K562 (cell line): ENCODE results near the gene LRRC61. TPM values are rescaled to one million over a fixed set of nuclear protein-coding genes. Genes with fewer than 3 reads are reported as not detected.
A peak's percentile ranks its signal among the peaks of the same experiment; 100 is the strongest.

Experiments
- BRCA1 ChIP-seq, 2 experiments: fragments of 450-650 bp in 1 of 2; sonication (generic) in 1 of 2; formaldehyde crosslinking in 1 of 2; IDR thresholded peaks; 2 replicates each; pipeline versions ENCODE4 v1.5.0 to v1.6.1; 2017 to 2020; ENCODE audit warnings: mild to moderate bottlenecking in 1 of 2, missing genetic modification reagents in 1 of 2
- E4F1 ChIP-seq: fragments of 250-450 bp; sonication (Bioruptor Pico); IDR thresholded peaks from 2 replicates; pipeline ENCODE4 v1.5.0; 2021; ENCODE audit warnings: mild to moderate bottlenecking, borderline replicate concordance
- HMGN3 ChIP-seq: IDR thresholded peaks from 2 replicates; pipeline ENCODE4 v1.6.1; 2011; ENCODE audit warnings: borderline replicate concordance, low read depth, mild to moderate bottlenecking, mixed read lengths, low read length; ENCODE audit not compliant: insufficient read length; ENCODE audit errors: extremely low read depth
- IRF1 ChIP-seq: sonication (generic); formaldehyde crosslinking; IDR thresholded peaks from 2 replicates; pipeline ENCODE4 v1.8.0; 2022; ENCODE audit warnings: missing genetic modification reagents, mild to moderate bottlenecking, borderline replicate concordance
- IRF2 ChIP-seq: sonication (generic); formaldehyde crosslinking; IDR thresholded peaks from 2 replicates; pipeline ENCODE4 v1.8.1; 2022; ENCODE audit warnings: mild to moderate bottlenecking, missing genetic modification reagents
- MEF2D ChIP-seq: conservative IDR thresholded peaks from 2 replicates; pipeline ENCODE4 v1.6.1; 2016; ENCODE audit warnings: low read depth, missing genetic modification characterization, missing compliant biosample characterization
- NR2C1 ChIP-seq, 2 experiments: fragments of 450-650 bp; IDR thresholded peaks; 2 replicates each; pipeline ENCODE4 v1.6.1; 2017; ENCODE audit warnings: mild to moderate bottlenecking in 2 of 2, antibody characterized with exemption in 1 of 2, inconsistent platforms in 1 of 2, missing compliant biosample characterization in 1 of 2, missing genetic modification characterization in 1 of 2
- OTX1 ChIP-seq: fragments of 450-650 bp; formaldehyde crosslinking; IDR thresholded peaks from 2 replicates; pipeline ENCODE4 v1.4.0; 2022; ENCODE audit warnings: mild to moderate bottlenecking
- PTTG1 ChIP-seq: fragments of 450-650 bp; IDR thresholded peaks from 2 replicates; pipeline ENCODE4 v1.6.1; 2016; ENCODE audit warnings: low read depth, mild to moderate bottlenecking, missing genetic modification characterization, missing compliant biosample characterization
- STAT5B ChIP-seq: fragments of 250-450 bp; sonication (Bioruptor Pico); IDR thresholded peaks from 2 replicates; pipeline ENCODE4 v1.8.0; 2021; ENCODE audit warnings: mild to moderate bottlenecking, inconsistent platforms
- TBP ChIP-seq: optimal IDR thresholded peaks from 2 replicates; pipeline ENCODE3; 2011; ENCODE audit warnings: low read depth, low read length, improper control_type of control experiment
- TFAM ChIP-seq: fragments of 250-450 bp; sonication (Bioruptor Pico); conservative IDR thresholded peaks from 2 replicates; pipeline ENCODE4 v1.5.0; 2021; ENCODE audit warnings: mild to moderate bottlenecking, moderate library complexity
- ZFP91 ChIP-seq: sonication (generic); formaldehyde crosslinking; IDR thresholded peaks from 2 replicates; pipeline ENCODE4 v1.8.0; 2022; ENCODE audit warnings: mild to moderate bottlenecking, missing genetic modification reagents
- ZNF212 ChIP-seq: fragments of 450-650 bp; formaldehyde crosslinking; IDR thresholded peaks from 2 replicates; pipeline ENCODE4 v1.4.0; 2020; ENCODE audit warnings: mild to moderate bottlenecking
- ZZZ3 ChIP-seq: fragments of 450-650 bp; IDR thresholded peaks from 2 replicates; pipeline ENCODE4 v1.6.1; 2016; ENCODE audit warnings: antibody characterized with exemption, mild to moderate bottlenecking, moderate library complexity
- polyA plus RNA-seq, 8 experiments: library from polyadenylated mRNA; depleted of rRNA in 4 of 8; stranded (reverse) in 5 of 8; unstranded in 3 of 8; fragments of >200 nt; fragmentation: Nextera tagmentation in 2 of 8; fragmentation: Illumina TruSeq in 1 of 8; extraction: Ambion mirVana in 2 of 8; extraction: Trizol in 1 of 8; gene quantifications; 2 replicates each; pipeline versions ENCODE4 v1.2.1 to v1.2.3, GENCODE V29; 2011 to 2014; ENCODE audit warnings: inconsistent platforms in 1 of 8, missing spikeins in 1 of 8
- total RNA-seq, 7 experiments: library from RNA; depleted of rRNA in 6 of 7; stranded (reverse); fragments of >200 nt in 6 of 7; fragmentation: Illumina TruSeq in 2 of 7; extraction: Trizol in 2 of 7; gene quantifications; 2 replicates each; pipeline versions ENCODE4 v1.2.1 to v1.2.3, GENCODE V29; 2011 to 2021; ENCODE audit warnings: low replicate concordance in 1 of 7
- TF ChIP-seq, protein P1 (sequence below): fragments of 450-650 bp; conservative IDR thresholded peaks from 2 replicates; pipeline ENCODE4 v1.6.1; 2016; ENCODE audit warnings: missing genetic modification characterization, low read depth, mild to moderate bottlenecking, missing compliant biosample characterization, moderate library complexity
- TF ChIP-seq, protein P2 (sequence below): fragments of 150-350 bp; IDR thresholded peaks from 2 replicates; pipeline ENCODE4 v1.6.1; 2014; ENCODE audit warnings: low read depth, mild to moderate bottlenecking, low read length, borderline replicate concordance

The LRRC61 gene
- total and polyA plus RNA-seq, 9 of the 15 experiments (the other 6 are each of a cell fraction or from before 2014, with no cell fraction given) = 1.3 to 55.2 (median 35.2) TPM

- TF ChIP-seq ZFP91 (no peak), STAT5B (CRISPR knock-in tag) (no peak), NR2C1 (IDR thresholded peaks at IDR 0.05) (no peak), NR2C1 (tag; IDR thresholded peaks at IDR 0.05) (0 out of 2 replicates have a peak, but pooled peaks have one; percentile 49), TBP (no peak), TFAM (no peak), MEF2D (tag) (peak; percentile 6), BRCA1 (IDR thresholded peaks at IDR 0.05) (no peak), BRCA1 (CRISPR knock-in tag; IDR thresholded peaks at IDR 0.05) (no peak), OTX1 (no peak), E4F1 (no peak), IRF1 (CRISPR knock-in tag) (no peak), ZZZ3 (no peak), IRF2 (CRISPR knock-in tag) (no peak), HMGN3 (no peak), PTTG1 (tag) (no peak), ZNF212 (CRISPR knock-in tag) (no peak)
- TF ChIP-seq, protein P1, sequence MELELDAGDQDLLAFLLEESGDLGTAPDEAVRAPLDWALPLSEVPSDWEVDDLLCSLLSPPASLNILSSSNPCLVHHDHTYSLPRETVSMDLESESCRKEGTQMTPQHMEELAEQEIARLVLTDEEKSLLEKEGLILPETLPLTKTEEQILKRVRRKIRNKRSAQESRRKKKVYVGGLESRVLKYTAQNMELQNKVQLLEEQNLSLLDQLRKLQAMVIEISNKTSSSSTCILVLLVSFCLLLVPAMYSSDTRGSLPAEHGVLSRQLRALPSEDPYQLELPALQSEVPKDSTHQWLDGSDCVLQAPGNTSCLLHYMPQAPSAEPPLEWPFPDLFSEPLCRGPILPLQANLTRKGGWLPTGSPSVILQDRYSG (tag) = peak; percentile 71; the same call in 1 of the 2 replicates
- TF ChIP-seq, protein P2, sequence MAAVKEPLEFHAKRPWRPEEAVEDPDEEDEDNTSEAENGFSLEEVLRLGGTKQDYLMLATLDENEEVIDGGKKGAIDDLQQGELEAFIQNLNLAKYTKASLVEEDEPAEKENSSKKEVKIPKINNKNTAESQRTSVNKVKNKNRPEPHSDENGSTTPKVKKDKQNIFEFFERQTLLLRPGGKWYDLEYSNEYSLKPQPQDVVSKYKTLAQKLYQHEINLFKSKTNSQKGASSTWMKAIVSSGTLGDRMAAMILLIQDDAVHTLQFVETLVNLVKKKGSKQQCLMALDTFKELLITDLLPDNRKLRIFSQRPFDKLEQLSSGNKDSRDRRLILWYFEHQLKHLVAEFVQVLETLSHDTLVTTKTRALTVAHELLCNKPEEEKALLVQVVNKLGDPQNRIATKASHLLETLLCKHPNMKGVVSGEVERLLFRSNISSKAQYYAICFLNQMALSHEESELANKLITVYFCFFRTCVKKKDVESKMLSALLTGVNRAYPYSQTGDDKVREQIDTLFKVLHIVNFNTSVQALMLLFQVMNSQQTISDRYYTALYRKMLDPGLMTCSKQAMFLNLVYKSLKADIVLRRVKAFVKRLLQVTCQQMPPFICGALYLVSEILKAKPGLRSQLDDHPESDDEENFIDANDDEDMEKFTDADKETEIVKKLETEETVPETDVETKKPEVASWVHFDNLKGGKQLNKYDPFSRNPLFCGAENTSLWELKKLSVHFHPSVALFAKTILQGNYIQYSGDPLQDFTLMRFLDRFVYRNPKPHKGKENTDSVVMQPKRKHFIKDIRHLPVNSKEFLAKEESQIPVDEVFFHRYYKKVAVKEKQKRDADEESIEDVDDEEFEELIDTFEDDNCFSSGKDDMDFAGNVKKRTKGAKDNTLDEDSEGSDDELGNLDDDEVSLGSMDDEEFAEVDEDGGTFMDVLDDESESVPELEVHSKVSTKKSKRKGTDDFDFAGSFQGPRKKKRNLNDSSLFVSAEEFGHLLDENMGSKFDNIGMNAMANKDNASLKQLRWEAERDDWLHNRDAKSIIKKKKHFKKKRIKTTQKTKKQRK = no peak
Observed at GRCh38 chr7:150317748-150318444, 5.3 kb upstream of the LRRC61 start (continued).
